ENCODE measurements around the gene PXYLP1. TPM values are rescaled to one million over a fixed set of nuclear protein-coding genes. Genes with fewer than 3 reads are reported as not detected.

The PXYLP1 gene
- total RNA-seq, 4 donors from 2014 or later, result 5.5 to 16.2 (median 9.8) TPM

DNA sequence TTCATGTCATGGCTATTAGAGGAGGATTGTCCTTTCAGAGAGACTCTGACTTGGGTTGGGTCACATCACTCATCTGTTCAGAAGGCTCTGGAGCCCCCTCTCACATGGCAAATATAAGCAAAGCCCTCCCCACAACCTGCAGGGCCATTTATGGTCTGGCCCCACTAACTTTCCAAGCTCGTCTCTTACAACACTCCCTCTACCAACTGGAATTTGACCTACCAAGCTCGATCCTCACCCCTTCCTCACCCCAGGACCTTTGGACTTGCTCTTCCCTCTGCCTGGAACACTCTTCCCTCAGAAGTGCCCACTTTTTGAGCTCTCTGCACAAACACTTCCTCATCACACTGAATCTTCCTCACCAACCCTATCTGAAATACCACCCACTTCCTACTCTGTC is 14.2 kb upstream of the PXYLP1 start:
- ATAC-seq (ENCODE audit: low FRiP score) (no peak), DNase-seq (ENCODE audit: low spot score) (no peak)
- TF ChIP-seq, protein P1, sequence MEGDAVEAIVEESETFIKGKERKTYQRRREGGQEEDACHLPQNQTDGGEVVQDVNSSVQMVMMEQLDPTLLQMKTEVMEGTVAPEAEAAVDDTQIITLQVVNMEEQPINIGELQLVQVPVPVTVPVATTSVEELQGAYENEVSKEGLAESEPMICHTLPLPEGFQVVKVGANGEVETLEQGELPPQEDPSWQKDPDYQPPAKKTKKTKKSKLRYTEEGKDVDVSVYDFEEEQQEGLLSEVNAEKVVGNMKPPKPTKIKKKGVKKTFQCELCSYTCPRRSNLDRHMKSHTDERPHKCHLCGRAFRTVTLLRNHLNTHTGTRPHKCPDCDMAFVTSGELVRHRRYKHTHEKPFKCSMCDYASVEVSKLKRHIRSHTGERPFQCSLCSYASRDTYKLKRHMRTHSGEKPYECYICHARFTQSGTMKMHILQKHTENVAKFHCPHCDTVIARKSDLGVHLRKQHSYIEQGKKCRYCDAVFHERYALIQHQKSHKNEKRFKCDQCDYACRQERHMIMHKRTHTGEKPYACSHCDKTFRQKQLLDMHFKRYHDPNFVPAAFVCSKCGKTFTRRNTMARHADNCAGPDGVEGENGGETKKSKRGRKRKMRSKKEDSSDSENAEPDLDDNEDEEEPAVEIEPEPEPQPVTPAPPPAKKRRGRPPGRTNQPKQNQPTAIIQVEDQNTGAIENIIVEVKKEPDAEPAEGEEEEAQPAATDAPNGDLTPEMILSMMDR (IDR thresholded peaks at IDR 0.05), result no peak

DNA sequence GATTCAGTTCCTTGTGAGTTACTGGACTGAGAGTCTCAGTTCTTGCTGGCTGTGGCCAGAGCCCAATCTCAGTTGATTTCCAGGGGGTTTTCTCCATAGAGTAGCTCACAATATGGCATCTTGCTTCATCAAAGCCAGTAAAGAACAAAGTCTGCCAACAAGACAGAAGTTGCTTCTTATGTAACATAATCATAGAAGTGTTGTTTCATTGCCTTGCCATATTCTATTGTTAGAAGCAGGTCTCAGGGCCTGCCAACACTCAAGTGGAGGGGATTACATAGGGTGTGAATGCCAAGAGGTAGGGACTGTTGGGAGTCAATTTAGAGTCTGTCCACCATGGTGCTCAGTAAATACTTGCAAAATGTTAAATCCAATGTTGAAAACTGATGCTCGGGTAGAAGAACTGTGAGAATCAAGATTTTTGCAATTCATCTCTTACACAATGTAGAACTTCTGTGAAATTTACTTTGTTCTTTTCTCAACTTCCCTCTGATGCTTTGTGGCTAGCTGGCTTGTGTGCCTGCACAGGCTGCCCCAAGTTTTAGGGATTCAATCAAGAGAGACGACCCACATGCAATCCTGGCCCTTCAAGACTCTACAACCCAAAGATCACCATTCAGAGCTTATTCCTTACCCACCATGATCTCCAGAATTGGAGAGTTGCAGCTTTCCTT is 13.3 kb upstream of the PXYLP1 start:
- TF ChIP-seq, protein P1 (IDR thresholded peaks at IDR 0.05), result no peak
- ATAC-seq (ENCODE audit: low FRiP score) (no peak), DNase-seq (ENCODE audit: low spot score) (no peak)

DNA sequence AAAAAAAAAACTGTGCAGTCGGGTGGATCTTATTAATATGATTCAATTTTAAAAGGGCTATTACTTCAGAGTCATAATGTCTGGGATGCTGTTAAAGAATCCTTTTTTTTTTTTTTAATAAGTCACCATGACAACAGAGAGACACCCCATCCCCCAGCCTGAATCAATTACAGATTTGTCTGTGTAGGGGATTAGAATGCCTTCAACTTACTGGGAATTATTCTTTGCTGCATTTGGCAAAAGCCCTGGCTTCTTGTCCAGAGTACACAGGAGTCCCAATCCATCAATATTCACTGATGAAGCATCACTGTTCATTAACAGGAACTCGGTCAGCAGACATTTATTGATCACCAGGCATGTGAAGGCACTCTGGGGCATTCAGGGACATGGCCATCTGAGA is 12.7 kb upstream of the PXYLP1 start:
- ATAC-seq (ENCODE audit: low FRiP score) (no peak), DNase-seq (ENCODE audit: low spot score) (no peak)
- TF ChIP-seq, protein P1 (IDR thresholded peaks at IDR 0.05), result no peak

DNA sequence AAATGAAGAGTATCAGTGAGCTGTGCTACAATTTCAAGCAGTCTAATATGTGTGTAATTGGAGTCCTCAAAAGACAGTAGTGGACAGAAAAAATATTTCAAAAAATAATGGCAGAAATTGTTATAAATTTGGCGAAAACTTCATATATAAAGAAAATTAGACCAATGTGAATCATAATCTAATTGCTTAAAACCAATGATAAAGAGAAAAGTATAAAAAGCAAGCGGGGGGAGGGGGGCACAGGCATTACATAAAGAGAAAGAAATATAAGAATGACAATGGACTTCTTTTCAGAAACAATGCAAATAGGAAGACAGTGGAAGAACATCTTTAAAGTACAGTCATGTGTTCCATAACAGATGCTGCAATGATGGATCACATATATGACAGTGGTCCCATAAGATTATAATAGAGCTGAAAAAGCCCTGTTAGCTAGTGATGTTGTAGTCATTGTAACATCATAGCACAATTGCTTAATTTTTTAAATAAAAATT is 7.9 kb upstream of the PXYLP1 start:
- TF ChIP-seq, protein P1 (IDR thresholded peaks at IDR 0.05), result no peak
- ATAC-seq (ENCODE audit: low FRiP score) (no peak), DNase-seq (ENCODE audit: low spot score) (no peak)

DNA sequence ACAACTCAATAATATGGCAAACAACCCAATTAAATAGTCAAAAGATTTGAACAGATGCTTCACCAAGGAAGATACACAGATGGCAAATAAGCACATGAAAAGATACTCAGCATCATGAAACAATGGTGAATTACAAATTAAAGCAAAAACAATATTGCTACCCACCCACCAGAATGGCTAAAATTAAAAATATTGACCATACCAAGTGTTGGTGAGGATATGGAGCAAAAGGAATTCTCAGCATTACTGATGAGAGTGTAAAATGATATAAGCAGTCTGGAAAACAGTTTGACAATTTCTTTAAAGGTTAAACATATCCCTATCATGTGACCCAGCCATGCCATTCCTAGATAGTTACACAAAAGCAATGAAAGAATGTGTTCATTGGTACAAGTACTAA is 5.7 kb upstream of the PXYLP1 start:
- TF ChIP-seq, protein P1 (IDR thresholded peaks at IDR 0.05), result no peak

DNA sequence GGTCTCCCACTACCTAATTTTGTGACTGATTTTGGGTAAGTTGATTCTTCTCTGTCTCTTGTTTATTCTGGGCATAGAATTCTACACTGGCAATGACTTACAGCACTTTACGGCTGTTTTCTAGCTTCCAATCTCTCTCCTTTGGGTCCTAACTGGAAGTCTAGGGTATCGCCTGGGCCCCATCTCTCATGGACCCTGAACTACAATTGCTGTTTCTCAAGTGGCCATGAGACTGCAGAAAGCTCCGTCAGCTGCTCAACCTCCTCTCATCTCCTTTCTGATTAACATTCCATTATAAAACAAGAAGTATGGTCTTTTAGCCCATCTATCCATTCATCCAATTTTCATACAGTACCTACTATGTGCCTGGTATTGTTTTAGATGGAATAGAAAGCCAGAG is 4.4 kb upstream of the PXYLP1 start:
- no peak for ATAC-seq (ENCODE audit: low FRiP score)
- no peak for DNase-seq (ENCODE audit: low spot score)

More for the DNA sequence above, 5.7 kb upstream of the PXYLP1 start:
- no peak for DNase-seq (ENCODE audit: low spot score)
- ATAC-seq (ENCODE audit: low FRiP score), result no peak

More for the DNA sequence above, 4.4 kb upstream of the PXYLP1 start:
- TF ChIP-seq, protein P1 (IDR thresholded peaks at IDR 0.05), result no peak

Data from omental fat pad (tissue), 4 donors.